IMR-90 (cell line): Measurements from ENCODE around the gene ZC2HC1C.

Source experiments
- BHLHE40 ChIP-seq: fragments of 150-350 bp; IDR thresholded peaks from 2 replicates; pipeline ENCODE4 v1.6.1; 2016; ENCODE audit warnings: mild to moderate bottlenecking, low read depth, low read length
- CEBPB ChIP-seq: IDR thresholded peaks from 2 replicates; pipeline ENCODE4 v1.6.1; 2012; ENCODE audit warnings: low read depth, low read length, improper control_type of control experiment
- CHD1 ChIP-seq: IDR thresholded peaks from 2 replicates; pipeline ENCODE4 v1.6.1; 2012; ENCODE audit warnings: low read depth, low read length, improper control_type of control experiment
- CTCF ChIP-seq: conservative IDR thresholded peaks from 2 replicates; pipeline ENCODE4 v1.5.1; 2012; ENCODE audit warnings: mild to moderate bottlenecking, low read depth, low read length, improper control_type of control experiment
- MAFK ChIP-seq: IDR thresholded peaks from 2 replicates; pipeline ENCODE4 v1.6.1; 2012; ENCODE audit warnings: low read depth, low read length, improper control_type of control experiment
- MXI1 ChIP-seq: IDR thresholded peaks from 2 replicates; pipeline ENCODE4 v1.6.1; 2012; ENCODE audit warnings: low read depth, mild to moderate bottlenecking, low read length, moderate library complexity, borderline replicate concordance
- POLR2A ChIP-seq: IDR thresholded peaks from 2 replicates; pipeline ENCODE4 v1.6.1; 2012; ENCODE audit warnings: mild to moderate bottlenecking, low read depth, low read length
- RAD21 ChIP-seq: IDR thresholded peaks from 2 replicates; pipeline ENCODE4 v1.6.1; 2012; ENCODE audit warnings: low read length, improper control_type of control experiment
- RCOR1 ChIP-seq: IDR thresholded peaks from 2 replicates; pipeline ENCODE4 v1.6.1; 2012; ENCODE audit warnings: mild to moderate bottlenecking, low read length, improper control_type of control experiment; ENCODE audit not compliant: insufficient replicate concordance
- SMC3 ChIP-seq: fragments of 150-350 bp; IDR thresholded peaks from 2 replicates; pipeline ENCODE4 v1.6.1; 2016; ENCODE audit warnings: low read depth, mild to moderate bottlenecking, antibody characterized with exemption, low read length, moderate library complexity
- TF ChIP-seq, protein P1 (sequence below): fragments of 150-350 bp; IDR thresholded peaks from 2 replicates; pipeline ENCODE4 v1.6.1; 2017; ENCODE audit warnings: mild to moderate bottlenecking, antibody characterized with exemption, low read length, low read depth

DNA sequence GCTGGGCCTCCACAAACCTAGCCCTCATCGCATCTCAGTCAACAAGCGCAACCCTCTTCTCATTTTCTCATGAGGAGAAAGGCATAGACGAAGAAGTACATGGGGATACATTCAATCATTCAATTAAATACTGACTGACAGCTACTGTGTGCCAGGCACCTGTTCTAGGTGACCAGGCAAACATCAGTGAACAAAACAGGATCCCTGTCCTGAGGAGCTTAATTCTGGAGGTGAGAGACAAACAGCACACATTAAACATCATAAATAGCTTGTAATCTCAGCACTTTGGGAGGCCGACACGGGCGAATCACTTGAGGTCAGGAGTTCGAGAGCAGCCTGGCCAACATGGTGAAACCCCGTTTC is 5.3 kb upstream of the ZC2HC1C start:
- TF ChIP-seq CTCF (no peak), RCOR1 (no peak), SMC3 (no peak), MAFK (no peak), CHD1 (no peak), POLR2A (no peak), BHLHE40 (no peak), MXI1 (no peak), CEBPB (no peak), RAD21 (no peak)
- TF ChIP-seq, protein P1, sequence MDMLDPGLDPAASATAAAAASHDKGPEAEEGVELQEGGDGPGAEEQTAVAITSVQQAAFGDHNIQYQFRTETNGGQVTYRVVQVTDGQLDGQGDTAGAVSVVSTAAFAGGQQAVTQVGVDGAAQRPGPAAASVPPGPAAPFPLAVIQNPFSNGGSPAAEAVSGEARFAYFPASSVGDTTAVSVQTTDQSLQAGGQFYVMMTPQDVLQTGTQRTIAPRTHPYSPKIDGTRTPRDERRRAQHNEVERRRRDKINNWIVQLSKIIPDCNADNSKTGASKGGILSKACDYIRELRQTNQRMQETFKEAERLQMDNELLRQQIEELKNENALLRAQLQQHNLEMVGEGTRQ = no peak
